SU-DHL-6 (cell line): ENCODE results near the gene IGSF11.

Experiments
- EZH2phosphoT487 ChIP-seq: fragments of 200-600 bp; sonication (generic), shearing (Covaris generic); conservative IDR thresholded peaks from 2 replicates; pipeline ENCODE4 v1.6.1; 2018; ENCODE audit warnings: mild to moderate bottlenecking, antibody characterized with exemption, low read length, moderate library complexity, mixed read lengths
- TF ChIP-seq, protein P1 (sequence below): fragments of 200-600 bp; sonication (generic); IDR thresholded peaks from one replicate; pipeline ENCODE4 v1.5.1; 2017; ENCODE audit warnings: antibody characterized with exemption, mild to moderate bottlenecking, low read length, moderate library complexity; ENCODE audit not compliant: insufficient read depth, poor library complexity, severe bottlenecking

DNA sequence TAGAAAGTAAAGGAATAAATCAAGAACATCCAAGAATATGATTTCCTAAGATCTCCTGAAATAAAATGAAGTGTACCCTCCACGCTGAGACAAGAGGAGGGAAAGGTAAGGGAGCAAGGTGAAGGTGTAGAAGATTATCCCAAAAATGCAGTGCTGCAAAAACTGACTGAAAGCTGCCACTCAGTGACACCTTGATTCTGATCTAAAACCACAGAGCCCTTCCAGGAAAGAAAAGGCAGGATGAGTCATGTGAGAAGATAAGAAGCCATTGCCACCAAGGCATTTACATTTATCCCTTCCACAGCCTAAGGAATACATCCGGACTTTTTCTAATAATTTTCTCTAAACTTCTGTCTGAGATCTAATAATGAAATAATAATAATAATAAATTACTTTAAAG lies 49.9 kb downstream of the IGSF11 start:
- TF ChIP-seq, protein P1, sequence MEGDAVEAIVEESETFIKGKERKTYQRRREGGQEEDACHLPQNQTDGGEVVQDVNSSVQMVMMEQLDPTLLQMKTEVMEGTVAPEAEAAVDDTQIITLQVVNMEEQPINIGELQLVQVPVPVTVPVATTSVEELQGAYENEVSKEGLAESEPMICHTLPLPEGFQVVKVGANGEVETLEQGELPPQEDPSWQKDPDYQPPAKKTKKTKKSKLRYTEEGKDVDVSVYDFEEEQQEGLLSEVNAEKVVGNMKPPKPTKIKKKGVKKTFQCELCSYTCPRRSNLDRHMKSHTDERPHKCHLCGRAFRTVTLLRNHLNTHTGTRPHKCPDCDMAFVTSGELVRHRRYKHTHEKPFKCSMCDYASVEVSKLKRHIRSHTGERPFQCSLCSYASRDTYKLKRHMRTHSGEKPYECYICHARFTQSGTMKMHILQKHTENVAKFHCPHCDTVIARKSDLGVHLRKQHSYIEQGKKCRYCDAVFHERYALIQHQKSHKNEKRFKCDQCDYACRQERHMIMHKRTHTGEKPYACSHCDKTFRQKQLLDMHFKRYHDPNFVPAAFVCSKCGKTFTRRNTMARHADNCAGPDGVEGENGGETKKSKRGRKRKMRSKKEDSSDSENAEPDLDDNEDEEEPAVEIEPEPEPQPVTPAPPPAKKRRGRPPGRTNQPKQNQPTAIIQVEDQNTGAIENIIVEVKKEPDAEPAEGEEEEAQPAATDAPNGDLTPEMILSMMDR = no peak
- no peak for TF ChIP-seq EZH2phosphoT487
